Caco-2 (cell line): ENCODE results near the gene C22orf23. TPM values are rescaled to one million over a fixed set of nuclear protein-coding genes. Genes with fewer than 3 reads are reported as not detected.

Experiments
- BruUV-seq: library from RNA; stranded (reverse); fragments of 400-500 nt; replicated peaks from 2 replicates; lab custom pipeline; 2021; lab: Mats Ljungman, UMichigan
- CTCF ChIA-PET: fragments of 300-600 bp; sonication (Branson Sonifier 250); formaldehyde crosslinking; loops from one replicate; lab custom pipeline; 2022; ENCODE audit warnings: antibody characterized with exemption; lab: Charles Lee
- POLR2A ChIA-PET: fragments of 300-600 bp; sonication (Branson Sonifier 250); formaldehyde crosslinking; loops from one replicate; lab custom pipeline; 2022; ENCODE audit warnings: antibody characterized with exemption; lab: Charles Lee
- DNase-seq, 2 experiments: peaks; one replicate each; pipeline versions ENCODE4 v3.0.0 to v3.0.0-alpha.2; 2020 to 2022
- H3K27me3 ChIP-seq: replicated peaks from 2 replicates; pipeline ENCODE4 v1.6.0; 2011; ENCODE audit warnings: low read length; ENCODE audit not compliant: control insufficient read depth, insufficient read depth
- H3K36me3 ChIP-seq: 2 replicates; pipeline ENCODE4 v1.5.1; 2011; ENCODE audit warnings: low read length; ENCODE audit not compliant: control insufficient read depth, insufficient read depth
- H3K4me1 ChIP-seq: fragments of 250-450 bp; sonication (Bioruptor Pico); 2 replicates; pipeline ENCODE4 v1.5.1; 2020; ENCODE audit warnings: mild to moderate bottlenecking
- H3K4me3 ChIP-seq: 2 replicates; pipeline ENCODE4 v1.5.1; 2011; ENCODE audit warnings: low read depth, mild to moderate bottlenecking, control low read depth, low read length
- H3K9me3 ChIP-seq: fragments of 250-450 bp; sonication (Bioruptor Pico); 2 replicates; pipeline ENCODE4 v1.5.1; 2020; ENCODE audit warnings: mild to moderate bottlenecking, moderate library complexity
- H3K27ac Mint-ChIP-seq: one replicate; pipeline ENCODE4 v1.8.0; 2022; ENCODE audit warnings: mixed read lengths; ENCODE audit not compliant: unreplicated experiment
- H3K27me3 Mint-ChIP-seq: one replicate; pipeline ENCODE4 v1.8.0; 2022; ENCODE audit warnings: mixed read lengths; ENCODE audit not compliant: insufficient read depth, unreplicated experiment
- H3K36me3 Mint-ChIP-seq: one replicate; pipeline ENCODE4 v1.8.0; 2022; ENCODE audit warnings: mild to moderate bottlenecking, mixed read lengths; ENCODE audit not compliant: insufficient read depth, unreplicated experiment
- H3K4me1 Mint-ChIP-seq: one replicate; pipeline ENCODE4 v1.8.0; 2022; ENCODE audit warnings: low read depth, mixed read lengths; ENCODE audit not compliant: unreplicated experiment
- H3K4me3 Mint-ChIP-seq: one replicate; pipeline ENCODE4 v1.8.0; 2022; ENCODE audit warnings: mild to moderate bottlenecking, moderate library complexity, mixed read lengths; ENCODE audit not compliant: unreplicated experiment
- H3K9me3 Mint-ChIP-seq: one replicate; pipeline ENCODE4 v1.8.0; 2022; ENCODE audit warnings: mixed read lengths; ENCODE audit not compliant: unreplicated experiment
- intact Hi-C: fragments of 100-400 bp; cut with micrococcal nuclease; formaldehyde crosslinking; loops from one replicate; pipeline ENCODE4 v1.10.0; 2022; ENCODE audit not compliant: unreplicated experiment
- microRNA-seq: library from miRNA; unstranded; fragments of <30 nt; microRNA quantifications from one replicate; pipeline ENCODE4 v1.2.0, GENCODE V29; 2022
- total RNA-seq: library from RNA; stranded (reverse); gene quantifications from 2 replicates; pipeline ENCODE4 v1.2.3, GENCODE V29; 2022
- TF ChIP-seq, protein P1 (sequence below), 2 experiments: fragments of 200-600 bp in 1 of 2; IDR thresholded peaks; 1 replicate in 1 of 2; 2 replicates in 1 of 2; pipeline versions ENCODE4 v1.5.1 to v1.8.0; 2011 to 2022; ENCODE audit warnings: antibody characterized with exemption in 1 of 2, control low read depth in 1 of 2, inconsistent platforms in 1 of 2, low read depth in 1 of 2, low read length in 1 of 2, mild to moderate bottlenecking in 1 of 2, moderate library complexity in 1 of 2; ENCODE audit not compliant: insufficient read depth in 1 of 2, severe bottlenecking in 1 of 2, unreplicated experiment in 1 of 2

Gene C22orf23
- total RNA-seq, 1 experiment from 2014 or later: not detected

DNA sequence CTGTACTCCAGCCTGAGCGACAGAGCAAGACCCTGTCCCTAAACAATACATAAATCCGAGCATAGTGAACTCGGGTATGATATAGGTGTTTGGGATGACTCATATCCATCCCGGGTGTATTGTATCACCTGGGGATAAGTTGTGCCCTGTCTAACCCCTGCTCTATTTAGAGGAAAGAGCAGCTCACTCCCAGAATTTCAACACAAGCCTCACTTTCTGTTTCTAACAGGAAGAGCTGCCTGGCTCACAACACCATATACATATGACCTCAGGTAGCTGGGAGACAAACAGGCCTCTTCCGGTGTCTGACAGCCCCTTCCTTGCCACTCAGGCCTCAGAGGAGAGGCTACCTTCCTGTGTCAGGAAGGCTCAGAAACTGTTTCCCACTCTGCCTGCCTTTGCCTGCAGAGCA is 57.2 kb downstream of the C22orf23 start:
- H3K36me3 Mint-ChIP-seq: peaks cover 35% of the 10 kb centered on the region
- no peaks in the 10 kb centered on the region for H3K9me3 Mint-ChIP-seq
- Histone ChIP-seq H3K4me3 (no peak overlapping the region), H3K36me3 (no peaks in the 10 kb centered on the region), H3K27me3 (no peaks in the 10 kb centered on the region), H3K9me3 (no peaks in the 10 kb centered on the region), H3K4me1 (peaks cover 74% of the 10 kb centered on the region)
- BruUV-seq: no TSS peak
- ChIA-PET POLR2A (interaction anchor here (0.6 to 3.2 kb wide), 2 partner anchors 9 to 20 kb away, joined by 3 to 17 read pairs; partner anchors contain the start of gene MICALL1), CTCF (interaction anchor here (2.2 to 3.4 kb wide), 2 partner anchors 8 to 10 kb away, joined by 10 to 17 read pairs; partner anchors contain the start of gene MICALL1)
- H3K4me1 Mint-ChIP-seq: peaks cover 46% of the 10 kb centered on the region
- intact Hi-C loops: no loop called here
- TF ChIP-seq, protein P1, sequence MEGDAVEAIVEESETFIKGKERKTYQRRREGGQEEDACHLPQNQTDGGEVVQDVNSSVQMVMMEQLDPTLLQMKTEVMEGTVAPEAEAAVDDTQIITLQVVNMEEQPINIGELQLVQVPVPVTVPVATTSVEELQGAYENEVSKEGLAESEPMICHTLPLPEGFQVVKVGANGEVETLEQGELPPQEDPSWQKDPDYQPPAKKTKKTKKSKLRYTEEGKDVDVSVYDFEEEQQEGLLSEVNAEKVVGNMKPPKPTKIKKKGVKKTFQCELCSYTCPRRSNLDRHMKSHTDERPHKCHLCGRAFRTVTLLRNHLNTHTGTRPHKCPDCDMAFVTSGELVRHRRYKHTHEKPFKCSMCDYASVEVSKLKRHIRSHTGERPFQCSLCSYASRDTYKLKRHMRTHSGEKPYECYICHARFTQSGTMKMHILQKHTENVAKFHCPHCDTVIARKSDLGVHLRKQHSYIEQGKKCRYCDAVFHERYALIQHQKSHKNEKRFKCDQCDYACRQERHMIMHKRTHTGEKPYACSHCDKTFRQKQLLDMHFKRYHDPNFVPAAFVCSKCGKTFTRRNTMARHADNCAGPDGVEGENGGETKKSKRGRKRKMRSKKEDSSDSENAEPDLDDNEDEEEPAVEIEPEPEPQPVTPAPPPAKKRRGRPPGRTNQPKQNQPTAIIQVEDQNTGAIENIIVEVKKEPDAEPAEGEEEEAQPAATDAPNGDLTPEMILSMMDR (IDR thresholded peaks at IDR 0.05; ENCODE audit: insufficient read depth in 1 of 2, low read depth in 1 of 2, low read length in 1 of 2, severe bottlenecking in 1 of 2, unreplicated experiment in 1 of 2): no peak
- DNase-seq: no peak
- no peaks in the 10 kb centered on the region for H3K27me3 Mint-ChIP-seq
- H3K4me3 Mint-ChIP-seq: no peak overlapping the region
- peak overlapping the region; percentile 99 for H3K27ac Mint-ChIP-seq

DNA sequence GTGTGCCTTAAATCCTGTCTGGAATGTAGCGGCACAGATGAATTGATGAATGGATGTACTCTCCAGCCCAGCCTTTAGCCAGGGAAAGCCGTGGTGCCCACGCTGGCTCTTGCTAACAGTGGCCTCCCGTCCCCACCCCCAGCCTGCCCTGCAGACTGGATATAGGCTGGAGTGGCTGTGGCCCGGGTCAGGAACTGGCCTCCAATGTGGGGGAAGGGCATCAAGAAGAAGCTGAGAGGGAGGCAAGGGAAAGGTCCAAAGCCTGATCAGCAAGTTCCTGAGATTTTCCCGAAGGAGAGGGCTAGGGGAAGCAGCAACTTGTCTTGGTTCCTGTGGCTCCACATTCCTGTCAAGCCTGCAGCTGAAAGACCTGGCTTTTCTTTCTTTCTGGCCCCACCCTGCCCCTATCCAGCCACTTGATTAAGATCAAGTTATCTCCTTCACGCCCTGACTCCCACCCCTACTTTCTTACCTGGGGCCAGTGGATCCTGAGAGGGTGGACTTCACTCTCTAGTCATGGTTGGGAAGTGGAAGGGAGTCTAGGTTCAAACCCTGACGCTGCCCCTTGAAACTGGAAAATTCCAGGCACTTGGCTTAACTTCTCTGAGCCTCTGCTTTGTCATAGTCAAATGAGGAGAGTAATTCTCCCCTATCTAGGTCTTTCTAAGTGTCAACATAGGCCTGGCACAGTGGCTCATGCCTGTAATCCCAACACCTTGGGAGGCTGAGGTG is 58.3 kb downstream of the C22orf23 start:
- H3K9me3 ChIP-seq: no peaks in the 10 kb centered on the region
- no peaks in the 10 kb centered on the region for H3K27me3 Mint-ChIP-seq
- TF ChIP-seq, protein P1 (IDR thresholded peaks at IDR 0.05; ENCODE audit: insufficient read depth in 1 of 2, low read depth in 1 of 2, low read length in 1 of 2, severe bottlenecking in 1 of 2, unreplicated experiment in 1 of 2): no peak
- H3K4me1 Mint-ChIP-seq: peaks cover 48% of the 10 kb centered on the region
- H3K9me3 Mint-ChIP-seq: no peaks in the 10 kb centered on the region
- H3K27me3 ChIP-seq: no peaks in the 10 kb centered on the region
- peaks cover 75% of the 10 kb centered on the region for H3K4me1 ChIP-seq
- peak overlapping the region; percentile 54 for H3K4me3 Mint-ChIP-seq
- no peaks in the 10 kb centered on the region for H3K36me3 ChIP-seq
- peak overlapping the region; percentile 99 for H3K27ac Mint-ChIP-seq
- BruUV-seq: TSS peak; percentile 23
- POLR2A ChIA-PET: interaction anchor here (3.2 kb wide), 1 partner anchor 10 kb away, joined by 17 read pairs; the partner anchor contains the start of gene MICALL1
- intact Hi-C loops: loop anchor here (1.0 kb wide), 1 partner anchor 8 kb away; no protein-coding TSS in a partner anchor
- peak; percentile 84 to 92 for DNase-seq
- H3K36me3 Mint-ChIP-seq: peaks cover 42% of the 10 kb centered on the region
- no peak overlapping the region for H3K4me3 ChIP-seq
- CTCF ChIA-PET: interaction anchor here (0.7 to 0.9 kb wide), 2 partner anchors 32 to 39 kb away, joined by 3 to 4 read pairs; no protein-coding TSS in a partner anchor

DNA sequence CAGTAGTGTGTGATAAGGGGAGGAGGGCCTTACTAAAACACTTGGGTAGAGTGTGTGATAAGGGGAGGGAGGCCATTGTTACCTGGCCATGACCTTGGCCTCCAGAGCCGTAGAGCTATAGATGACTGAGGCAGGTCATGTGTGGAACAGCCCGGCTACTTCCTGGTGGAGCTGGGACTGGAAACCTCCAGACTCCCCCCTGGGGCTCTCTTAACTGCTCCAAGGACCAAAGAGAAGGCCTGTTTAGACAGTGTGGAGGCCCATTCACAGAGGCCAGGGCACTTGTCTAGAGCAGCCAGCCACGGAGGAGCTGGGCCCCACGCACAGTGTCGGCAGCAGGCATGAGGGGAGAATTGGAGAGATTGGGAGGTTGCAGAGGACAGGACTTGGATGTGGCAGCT is 59.8 kb downstream of the C22orf23 start:
- Mint-ChIP-seq H3K36me3 (peaks cover 57% of the 10 kb centered on the region), H3K4me1 (peaks cover 47% of the 10 kb centered on the region), H3K27ac (peak overlapping the region; percentile 74), H3K9me3 (no peaks in the 10 kb centered on the region), H3K27me3 (no peaks in the 10 kb centered on the region), H3K4me3 (peak overlapping the region; percentile 36)
- peaks cover 70% of the 10 kb centered on the region for H3K4me1 ChIP-seq
- intact Hi-C loops: no loop called here
- no peaks in the 10 kb centered on the region for H3K27me3 ChIP-seq
- TF ChIP-seq, protein P1 (IDR thresholded peaks at IDR 0.05; ENCODE audit: insufficient read depth in 1 of 2, low read depth in 1 of 2, low read length in 1 of 2, severe bottlenecking in 1 of 2, unreplicated experiment in 1 of 2): no peak
- BruUV-seq: no TSS peak
- no peaks in the 10 kb centered on the region for H3K36me3 ChIP-seq
- no peaks in the 10 kb centered on the region for H3K9me3 ChIP-seq
- no peak for DNase-seq
- POLR2A ChIA-PET: no interaction called here
- CTCF ChIA-PET: no interaction called here
- no peak overlapping the region for H3K4me3 ChIP-seq

Small RNA genes within 50 kb of the gene (microRNA-seq; reads per million reads assigned to microRNA genes)
- gene MIR4534 (not detected), gene MIR6820 (4.1 reads per million, percentile 27 among the genes with 10 or more reads in this experiment)

Other genes starting within 250 kb of the C22orf23 start
- 24.4 and 24.8 TPM in 2 replicates for gene GCAT, start 145.7 kb downstream of the C22orf23 start, total RNA-seq
- gene GALR3, start 130.2 kb downstream of the C22orf23 start, total RNA-seq: 0.27 TPM in 1 of 2 replicates, not detected in the other
- 19.3 and 19.4 TPM in 2 replicates for gene ANKRD54, start 109.3 kb downstream of the C22orf23 start, total RNA-seq
- 524 and 554 TPM in 2 replicates for gene EIF3L, start 104.2 kb downstream of the C22orf23 start, total RNA-seq
- gene MICALL1, start 47.3 kb downstream of the C22orf23 start, total RNA-seq: 43.5 and 46.7 TPM in 2 replicates
- 116 and 122 TPM in 2 replicates for gene POLR2F, start 98 bp upstream of the C22orf23 start, total RNA-seq
- not detected in 2 replicates for gene SOX10, start 31.0 kb upstream of the C22orf23 start, total RNA-seq
- gene PICK1, start 103.8 kb upstream of the C22orf23 start, total RNA-seq: 40.2 and 41.1 TPM in 2 replicates
- not detected in 2 replicates for gene SLC16A8, start 130.6 kb upstream of the C22orf23 start, total RNA-seq
- 4.4 and 4.9 TPM in 2 replicates for gene BAIAP2L2, start 157.1 kb upstream of the C22orf23 start, total RNA-seq
- gene PLA2G6, start 228.2 kb upstream of the C22orf23 start, total RNA-seq: 18.7 and 19.2 TPM in 2 replicates
- 6.8 and 9.0 TPM in 2 replicates for gene MAFF, start 248.4 kb upstream of the C22orf23 start, total RNA-seq